ENCODE results near the gene DOCK11.
"Not testable (repeated sequence)": the region's sequence is repeated elsewhere in the genome, so short reads cannot be mapped to it uniquely, and the experiment has no call there.

DOCK11 gene

GRCh38 chrX:118495061-118495921 lies at the start of gene DOCK11:
Gene DOCK11, plus strand, starts transcription at chrX:118495815. Its CDS starts 157 bp downstream, at chrX:118495972.
- DNase-seq, result peak; percentile 1

- no peak for DNase-seq
These were observed 47.3 kb upstream of the DOCK11 start for GRCh38 chrX:118448273-118448783.

GRCh38 chrX:118455013-118455412 lies 40.6 kb upstream of the DOCK11 start:
- DNase-seq, result no peak

- no peak for DNase-seq
These were observed 36.1 kb upstream of the DOCK11 start for GRCh38 chrX:118459494-118459893.

- DNase-seq, result no peak
These were observed 31.1 kb upstream of the DOCK11 start for GRCh38 chrX:118464501-118464900.

- no peak for DNase-seq
These were observed 27.5 kb upstream of the DOCK11 start for GRCh38 chrX:118468122-118468521.

- DNase-seq, result not testable (repeated sequence)
These were observed 24.8 kb upstream of the DOCK11 start for GRCh38 chrX:118470721-118471347.

GRCh38 chrX:118474586-118474985 lies 21.0 kb upstream of the DOCK11 start:
- no peak for DNase-seq

- no peak for DNase-seq
These were observed 19.7 kb upstream of the DOCK11 start for GRCh38 chrX:118475903-118476302.

- DNase-seq, result no peak
These were observed 15.4 kb upstream of the DOCK11 start for GRCh38 chrX:118480172-118480571.

GRCh38 chrX:118482384-118482783 lies 13.2 kb upstream of the DOCK11 start:
- not testable (repeated sequence) for DNase-seq

- DNase-seq, result no peak
These were observed 11.3 kb upstream of the DOCK11 start for GRCh38 chrX:118484216-118484903.

- DNase-seq, result not testable (repeated sequence)
These were observed 8.9 kb upstream of the DOCK11 start for GRCh38 chrX:118486693-118487092.

- no peak for DNase-seq
These were observed 2.6 kb upstream of the DOCK11 start for GRCh38 chrX:118493016-118493415.

- DNase-seq, result no peak
These were observed 1.8 kb upstream of the DOCK11 start for GRCh38 chrX:118493653-118494297.

- no peak for DNase-seq
These were observed 545 bp downstream of the DOCK11 start for GRCh38 chrX:118495958-118496762.

- no peak for DNase-seq
These were observed 1.1 kb downstream of the DOCK11 start for GRCh38 chrX:118496763-118497079.

GRCh38 chrX:118497180-118497818 lies 1.7 kb downstream of the DOCK11 start:
- no peak for DNase-seq

- DNase-seq, result no peak
These were observed 2.7 kb downstream of the DOCK11 start for GRCh38 chrX:118498351-118498750.

- no peak for DNase-seq
These were observed 3.1 kb downstream of the DOCK11 start for GRCh38 chrX:118498755-118499154.

GRCh38 chrX:118499295-118499694 lies 3.7 kb downstream of the DOCK11 start:
- no peak for DNase-seq

Data from DMS79 (cell line).